Ureter (tissue), 1 donor: ENCODE measurements around the gene ZNF557. TPM values are rescaled to one million over a fixed set of nuclear protein-coding genes. Genes with fewer than 3 reads are reported as not detected.

Experiments used
- DNase-seq: peaks from one replicate; pipeline ENCODE4 v3.0.0-alpha.2; 2020; ENCODE audit warnings: low spot score
- total RNA-seq: library from RNA; stranded (reverse); gene quantifications from one replicate; pipeline ENCODE4 v1.2.4, GENCODE V29; 2023
- donor health status: DM: yes; HTN: yes; CAD: no.

Gene ZNF557
- total RNA-seq, 1 donor from 2014 or later = 14.8 TPM

DNA sequence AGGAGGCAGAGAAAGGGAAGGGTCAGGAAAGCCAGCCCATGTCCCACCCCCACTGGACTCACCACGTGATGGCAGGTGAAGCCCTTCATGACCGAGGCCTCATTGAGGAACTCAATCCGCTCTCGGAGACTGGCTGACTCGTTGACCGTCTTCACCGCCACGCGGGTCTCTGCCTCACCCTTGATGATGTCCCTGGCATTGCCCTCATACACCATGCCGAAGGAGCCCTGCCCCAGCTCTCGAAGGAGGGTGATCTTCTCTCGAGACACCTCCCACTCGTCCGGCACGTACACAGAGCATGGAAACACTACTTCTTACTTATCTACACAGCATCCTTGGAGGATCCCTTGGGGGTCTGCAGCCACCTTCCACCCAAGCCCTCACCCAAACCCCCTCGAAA lies 55.7 kb downstream of the ZNF557 start:
- no peak for DNase-seq

DNA sequence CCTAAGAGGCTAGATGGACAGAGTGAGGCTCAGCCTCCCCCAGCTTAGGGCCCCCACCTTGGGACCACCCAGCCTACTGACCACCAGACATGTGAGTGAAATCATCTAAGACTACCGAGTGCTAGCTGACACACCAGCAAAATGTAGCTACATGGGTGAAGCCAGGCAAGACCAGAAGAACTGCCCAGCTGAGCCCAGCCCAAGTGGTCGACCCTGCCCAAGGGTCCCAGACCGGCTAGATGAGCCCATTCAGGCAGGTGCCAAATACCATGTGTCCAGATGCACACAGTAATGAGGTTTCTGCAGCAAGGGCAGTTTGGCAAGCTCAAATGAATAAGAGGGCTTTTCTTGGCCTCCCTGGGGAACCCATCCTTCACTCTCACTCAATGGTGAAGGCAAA lies 56.6 kb downstream of the ZNF557 start:
- DNase-seq = no peak

DNA sequence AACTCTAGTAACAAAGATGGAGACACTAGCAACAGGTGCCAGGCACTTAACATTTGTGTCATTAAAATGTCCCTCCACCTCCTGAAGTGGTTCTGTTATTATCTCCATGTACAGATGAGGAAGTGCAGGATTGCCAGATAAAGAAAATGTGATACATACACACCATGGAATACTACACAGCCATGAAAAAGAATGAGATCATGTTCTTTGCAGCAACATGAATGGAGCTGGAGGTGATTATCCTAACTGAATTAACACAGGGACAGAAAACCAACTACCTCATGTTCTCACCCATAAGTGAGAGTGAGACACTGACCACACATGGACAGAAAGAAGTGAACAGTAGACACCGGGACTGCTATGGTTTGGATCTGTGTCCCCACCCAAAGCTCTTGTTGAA lies 60.5 kb downstream of the ZNF557 start:
- DNase-seq = no peak

DNA sequence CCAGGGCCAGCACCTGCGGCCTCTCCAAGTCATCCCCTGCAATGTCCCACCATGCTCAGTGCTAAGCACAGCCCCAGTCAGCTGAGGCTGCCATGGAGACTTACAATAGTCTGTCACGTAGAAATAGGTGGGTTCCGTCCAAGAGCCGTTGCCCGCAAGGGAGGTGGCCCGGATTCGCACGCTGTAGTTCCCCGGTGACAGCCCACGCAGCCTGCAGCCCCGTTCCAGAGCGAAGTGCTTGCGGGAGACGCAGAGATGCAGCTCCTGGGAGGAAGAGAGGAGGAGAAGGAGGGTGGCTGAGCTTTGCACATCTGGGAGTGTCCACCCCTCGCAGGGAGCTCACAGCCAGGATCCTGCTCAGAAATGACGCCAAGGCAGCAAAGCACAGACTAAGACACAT lies 62.6 kb downstream of the ZNF557 start:
- no peak for DNase-seq

DNA sequence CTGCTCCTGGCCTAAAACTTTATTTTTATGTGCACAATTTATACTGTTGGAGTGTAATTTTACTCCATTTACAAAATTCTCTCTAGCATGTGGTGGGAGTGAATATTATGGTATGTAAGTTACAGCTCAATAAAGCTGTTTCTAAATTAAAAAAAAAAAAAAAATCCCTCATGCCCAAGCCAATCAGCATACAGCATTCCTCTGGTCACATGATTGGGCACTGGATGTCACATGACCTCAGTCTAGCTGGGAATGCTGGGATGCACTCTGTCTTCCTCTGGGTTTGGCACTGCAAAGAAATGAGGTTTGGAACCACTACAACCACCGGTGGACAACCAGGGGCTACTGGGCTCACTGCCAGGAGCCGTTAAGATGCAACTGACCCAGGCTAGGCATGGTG lies 67.6 kb downstream of the ZNF557 start:
- DNase-seq = no peak

Other genes with a start within 250 kb of the ZNF557 start
- 0.36 TPM for gene ADGRE1, start 182.1 kb upstream of the ZNF557 start, total RNA-seq
- gene MBD3L2B, start 48.3 kb upstream of the ZNF557 start, total RNA-seq = not detected
- gene MBD3L5, start 39.1 kb upstream of the ZNF557 start, total RNA-seq = not detected
- gene MBD3L4, start 29.5 kb upstream of the ZNF557 start, total RNA-seq = not detected
- gene MBD3L2, start 20.4 kb upstream of the ZNF557 start, total RNA-seq = not detected
- gene MBD3L3, start 11.0 kb upstream of the ZNF557 start, total RNA-seq = not detected
- gene INSR, start 224.7 kb downstream of the ZNF557 start, total RNA-seq = 78.9 TPM